ENCODE measurements around the gene SMOC2.

Gene SMOC2

DNA sequence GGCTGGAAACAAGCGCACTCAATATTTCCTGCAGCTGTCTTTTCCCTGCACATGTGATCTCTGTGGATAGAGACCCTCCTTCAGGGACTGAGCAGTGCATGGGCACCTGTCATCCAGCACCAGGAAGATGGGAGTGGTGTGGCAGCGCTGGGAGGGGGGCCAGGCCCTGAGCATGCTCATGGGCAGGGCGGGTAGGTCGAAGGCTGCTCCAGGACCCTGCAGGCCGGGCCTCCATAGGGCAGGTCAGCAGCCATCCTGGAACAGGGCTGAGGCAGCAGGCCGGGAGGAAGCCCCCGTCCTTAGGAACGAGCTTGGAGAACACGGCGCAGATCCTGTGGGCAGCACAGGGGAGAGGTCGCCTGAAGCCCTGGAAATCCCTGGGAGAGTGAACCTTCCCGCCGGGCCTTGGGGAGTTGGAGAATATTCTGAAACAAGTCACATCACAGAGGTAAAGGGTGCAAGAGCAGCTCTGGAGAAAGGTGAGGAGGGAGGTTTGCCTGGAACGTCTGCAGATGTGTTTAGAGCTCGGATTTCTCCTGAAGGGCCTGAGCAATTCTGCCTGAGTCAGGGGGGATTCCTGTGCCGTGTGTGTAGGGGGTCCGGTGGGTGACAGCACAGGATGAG lies 133.2 kb downstream of the SMOC2 start:
- DNase-seq (ENCODE audit: low read depth) = no peak

DNA sequence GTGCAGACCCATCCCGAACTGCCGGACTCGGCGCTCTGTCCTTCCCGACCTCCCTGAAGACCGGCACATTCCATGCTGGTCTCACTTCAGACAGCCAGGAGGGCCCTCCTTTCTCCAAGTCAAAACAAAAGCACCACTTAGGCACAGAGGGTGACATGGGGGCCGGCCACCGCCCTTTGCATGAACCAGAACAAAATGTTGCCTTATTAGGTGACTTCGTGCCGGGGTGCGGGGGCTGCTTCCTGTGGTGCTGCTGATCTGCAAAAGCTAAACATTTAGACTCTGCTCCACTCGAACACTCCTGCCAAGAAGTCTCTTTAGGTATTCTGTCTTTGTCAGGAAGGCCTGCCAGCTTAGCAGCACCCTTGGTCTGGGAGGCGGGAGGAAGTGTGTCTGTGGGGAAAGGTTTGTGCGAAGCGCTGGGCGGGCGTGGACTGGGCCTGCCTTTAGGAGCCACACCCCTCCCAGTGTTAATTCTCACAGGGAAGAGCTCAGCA lies 133.8 kb downstream of the SMOC2 start:
- no peak for DNase-seq (ENCODE audit: low read depth)

GRCh38 chr6:168575346-168576098 lies 134.5 kb downstream of the SMOC2 start:
- DNase-seq (ENCODE audit: low read depth) = no peak

DNA sequence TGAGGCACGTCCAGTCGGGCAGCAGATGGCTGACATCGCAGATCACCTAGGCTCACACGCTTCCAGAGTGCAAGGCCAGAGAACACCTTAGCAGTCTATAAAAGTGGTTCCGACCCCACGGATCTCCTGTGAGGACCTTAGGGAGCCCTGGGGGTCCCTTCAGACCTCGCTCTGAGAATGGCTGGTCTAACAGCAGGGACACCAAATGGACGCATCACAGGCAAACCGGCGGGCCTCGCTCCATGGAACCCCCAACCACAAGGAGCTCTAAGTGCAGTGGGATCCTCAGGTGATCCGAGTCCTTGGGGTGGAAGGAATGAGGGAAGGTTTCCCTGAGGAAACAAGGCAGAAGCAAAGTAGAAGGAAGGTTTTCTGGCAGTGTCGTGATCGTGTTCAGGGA lies 135.4 kb downstream of the SMOC2 start:
- no peak for DNase-seq (ENCODE audit: low read depth)

DNA sequence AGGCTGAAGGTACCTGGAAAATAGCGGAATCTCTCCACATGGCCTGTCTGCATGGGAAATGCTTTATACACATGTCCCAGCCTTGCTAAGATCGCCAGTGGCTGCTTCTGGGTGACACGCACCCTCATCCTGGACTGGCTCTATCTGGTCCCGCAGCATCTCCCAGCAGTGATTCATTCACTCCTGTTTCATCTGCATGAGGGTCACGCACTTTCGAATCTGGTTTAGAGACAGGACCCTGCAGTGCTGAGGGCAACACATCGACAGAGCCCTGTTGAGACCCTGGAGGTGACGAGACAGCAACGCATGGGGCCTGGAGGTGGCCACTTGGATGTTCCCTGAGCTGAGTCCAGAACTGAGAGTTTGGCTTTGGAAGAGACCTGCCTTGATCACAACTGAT lies 136.5 kb downstream of the SMOC2 start:
- no peak for DNase-seq (ENCODE audit: low read depth)

DNA sequence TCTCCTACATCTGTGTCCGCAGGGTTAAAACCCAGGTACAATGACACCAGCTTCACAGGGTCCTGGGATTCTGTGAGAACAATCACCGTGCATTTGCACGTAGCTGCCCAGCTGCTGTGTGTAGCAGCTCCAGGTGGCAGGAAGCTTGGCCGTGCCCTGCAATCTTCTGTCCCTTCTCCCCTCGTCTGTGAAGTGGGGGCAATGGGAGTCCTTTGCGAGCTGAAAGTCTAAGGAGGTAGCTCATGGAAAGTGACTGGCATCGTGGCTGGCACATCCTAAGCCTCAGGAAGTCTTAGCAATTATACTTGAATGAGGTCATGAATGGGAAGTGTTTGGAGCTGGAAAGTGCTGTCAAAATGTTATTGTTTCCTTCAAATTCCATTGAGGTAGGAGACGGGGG lies 137.1 kb downstream of the SMOC2 start:
- no peak for DNase-seq (ENCODE audit: low read depth)

DNA sequence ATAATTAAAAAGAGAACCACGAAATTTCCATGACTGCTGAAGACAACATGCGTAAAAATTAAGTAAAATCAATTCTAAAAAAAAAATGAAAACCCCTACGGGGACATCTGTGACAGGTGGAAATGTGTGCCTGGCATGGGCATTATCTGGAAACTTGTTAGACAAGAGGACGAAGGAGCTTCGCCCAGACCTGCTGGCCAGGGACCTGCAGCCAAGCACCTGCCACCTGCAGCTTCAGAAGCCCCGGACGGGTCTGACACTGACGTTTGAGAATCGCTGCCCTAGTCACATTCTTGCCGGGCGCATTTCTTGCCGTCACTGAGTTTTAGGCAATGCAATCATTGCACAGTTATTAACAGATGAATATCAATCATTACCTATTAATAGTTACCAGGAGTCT lies 140.3 kb downstream of the SMOC2 start:
- no peak for DNase-seq (ENCODE audit: low read depth)

DNA sequence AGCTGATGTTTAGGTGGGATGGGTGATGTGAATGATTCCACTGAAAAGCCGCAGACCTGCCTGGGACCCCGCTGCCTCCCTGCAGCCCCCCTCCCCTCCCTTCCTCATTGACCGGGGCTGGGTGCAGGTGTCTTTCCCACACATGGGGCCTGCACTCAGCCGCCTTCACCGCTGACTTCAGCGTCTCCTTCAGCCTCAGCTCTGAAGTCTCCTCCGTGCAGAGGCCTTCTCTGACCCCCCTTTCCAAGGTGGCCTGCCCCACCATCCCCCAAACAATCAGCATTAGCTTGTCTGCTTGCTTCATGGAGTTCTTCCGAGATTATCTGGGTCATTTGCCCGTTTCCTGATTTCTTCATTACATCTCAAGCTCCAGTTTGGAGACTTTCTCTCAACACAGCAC lies 140.7 kb downstream of the SMOC2 start:
- no peak for DNase-seq (ENCODE audit: low read depth)

DNA sequence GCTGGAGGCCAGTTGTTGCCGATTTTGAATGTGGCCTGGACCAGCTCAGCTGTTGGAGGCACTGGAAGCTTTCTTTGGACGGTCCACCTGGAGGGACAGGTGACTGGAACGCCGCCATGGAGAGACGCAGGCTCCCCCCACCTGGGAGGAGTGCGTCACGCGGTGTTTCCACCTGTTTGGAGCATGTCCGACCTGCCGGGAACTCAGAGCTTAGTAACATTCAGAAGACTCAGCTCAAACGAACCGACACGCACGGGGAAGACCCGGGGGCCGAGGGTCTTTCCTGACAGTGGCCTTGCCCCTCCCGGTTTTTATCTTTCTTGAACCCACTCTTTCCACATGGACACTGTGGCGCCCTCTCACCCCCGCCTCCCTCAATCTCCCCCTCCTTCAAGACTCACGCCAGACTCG lies 141.6 kb downstream of the SMOC2 start:
- no peak for DNase-seq (ENCODE audit: low read depth)

DNA sequence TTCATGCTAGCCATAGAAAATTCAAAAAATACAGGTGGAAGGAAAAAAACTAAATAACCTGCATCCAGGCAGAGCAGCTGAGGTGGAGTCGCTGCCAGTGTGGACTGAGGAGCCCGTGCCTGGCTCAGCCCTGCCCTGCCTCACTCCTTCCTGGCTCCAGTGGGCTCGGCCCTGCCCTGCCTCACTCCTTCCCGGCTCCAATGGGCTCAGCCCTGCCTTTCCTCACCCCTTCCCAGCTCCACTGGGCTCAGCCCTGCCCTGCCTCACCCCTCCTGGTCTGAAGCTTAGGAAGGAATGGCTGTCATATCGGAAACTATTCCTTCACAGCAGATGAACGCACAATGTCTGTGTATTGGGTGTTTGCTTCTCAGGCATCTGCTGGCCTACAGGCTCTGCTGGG lies 142.1 kb downstream of the SMOC2 start:
- DNase-seq (ENCODE audit: low read depth) = no peak

DNA sequence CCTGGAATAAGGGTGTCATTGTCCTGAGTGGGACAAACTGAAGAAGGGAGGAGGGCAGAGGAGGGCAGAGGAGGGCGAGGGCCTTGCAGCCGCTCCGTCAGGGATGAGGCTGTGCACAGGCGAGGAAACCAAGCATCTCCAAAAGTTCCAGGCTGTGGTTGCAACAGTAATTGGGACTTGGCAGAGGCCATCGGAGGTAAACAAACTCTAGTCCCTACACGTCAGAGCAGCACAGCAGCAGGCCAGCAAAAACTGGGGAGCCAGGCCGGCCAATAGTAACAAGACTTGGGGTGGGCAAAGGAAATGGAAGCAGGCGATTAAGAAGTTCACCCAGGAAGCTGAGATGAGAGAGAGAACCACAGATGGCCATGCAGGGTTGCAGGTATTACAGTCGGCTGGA lies 142.8 kb downstream of the SMOC2 start:
- DNase-seq (ENCODE audit: low read depth) = no peak

- no peak for DNase-seq (ENCODE audit: low read depth)
Observed at GRCh38 chr6:168584249-168584648, 143.3 kb downstream of the SMOC2 start.

- DNase-seq (ENCODE audit: low read depth) = no peak
Observed at GRCh38 chr6:168584671-168585070, 143.7 kb downstream of the SMOC2 start.

DNA sequence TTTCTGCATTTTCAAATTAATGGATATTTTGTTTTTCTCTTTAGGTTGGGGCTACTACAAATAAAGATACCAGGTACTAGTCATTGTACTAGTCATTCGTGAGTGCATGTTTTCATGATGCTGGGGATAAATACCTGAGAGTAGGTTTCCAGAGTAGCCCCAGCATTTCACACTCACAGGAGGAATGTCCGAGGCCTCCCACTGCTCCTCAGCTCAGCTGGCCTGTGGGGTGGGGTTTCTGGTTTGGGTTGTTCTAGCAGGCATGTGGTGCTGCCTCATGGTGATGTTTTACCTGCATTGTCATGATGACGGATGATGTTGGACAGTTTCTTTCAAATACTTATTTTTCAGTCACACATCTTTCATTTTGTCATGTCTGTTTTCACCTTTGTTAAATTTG lies 144.5 kb downstream of the SMOC2 start:
- DNase-seq (ENCODE audit: low read depth) = no peak

- no peak for DNase-seq (ENCODE audit: low read depth)
Observed at GRCh38 chr6:168589275-168589674, 148.3 kb downstream of the SMOC2 start.

- no peak for DNase-seq (ENCODE audit: low read depth)
Observed at GRCh38 chr6:168590406-168590805, 149.4 kb downstream of the SMOC2 start.

- no peak for DNase-seq (ENCODE audit: low read depth)
Observed at GRCh38 chr6:168596344-168596743, 155.4 kb downstream of the SMOC2 start.

- DNase-seq (ENCODE audit: low read depth) = no peak
Observed at GRCh38 chr6:168597471-168597875, 156.5 kb downstream of the SMOC2 start.

GRCh38 chr6:168598251-168599117 lies 157.5 kb downstream of the SMOC2 start:
- DNase-seq (ENCODE audit: low read depth) = no peak

GRCh38 chr6:168599118-168599494 lies 158.1 kb downstream of the SMOC2 start:
- DNase-seq (ENCODE audit: low read depth) = no peak

DNA sequence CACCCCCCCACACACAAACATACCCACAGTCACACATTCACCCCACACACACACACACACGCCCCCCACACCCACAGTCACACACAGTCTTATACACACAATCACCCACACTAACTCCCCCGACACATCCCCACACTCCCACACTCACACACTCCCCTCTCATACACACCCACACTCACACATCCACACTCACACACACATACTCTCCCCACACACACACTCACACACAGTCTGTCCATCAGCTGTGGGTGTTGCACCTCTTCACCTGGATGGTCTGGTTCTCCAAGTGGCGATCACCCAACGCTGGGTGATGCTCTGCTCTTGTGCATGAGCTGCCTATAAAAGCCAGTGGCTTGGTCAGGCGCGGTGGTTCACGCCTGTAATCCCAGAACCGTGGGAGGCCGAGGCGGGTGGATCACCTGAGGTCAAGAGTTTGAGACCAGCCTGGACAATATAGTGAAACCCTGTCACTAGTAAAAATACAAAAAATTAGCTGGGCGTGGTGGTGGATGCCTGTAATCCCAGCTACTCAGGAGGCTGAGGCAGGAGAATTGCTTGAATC lies 158.9 kb downstream of the SMOC2 start:
- DNase-seq (ENCODE audit: low read depth) = no peak

GRCh38 chr6:168600381-168600780 lies 159.4 kb downstream of the SMOC2 start:
- no peak for DNase-seq (ENCODE audit: low read depth)

GRCh38 chr6:168601111-168601510 lies 160.1 kb downstream of the SMOC2 start:
- DNase-seq (ENCODE audit: low read depth) = no peak

All from activated T-cell treated with anti-CD3 and anti-CD28 coated beads for 1 hour (primary cell).